Skin of body (tissue), 2 donors: ENCODE data around the gene AK1. TPM values are rescaled to one million over a fixed set of nuclear protein-coding genes. Genes with fewer than 3 reads are reported as not detected.
A peak's percentile ranks its signal among the peaks of the same experiment; 100 is the strongest.
"Not testable (repeated sequence)": the region's sequence is repeated elsewhere in the genome, so short reads cannot be mapped to it uniquely, and the experiment has no call there.

Source experiments
- DNase-seq: peaks from one replicate; lab custom pipeline; 2025; lab: John Stamatoyannopoulos, UW
- total RNA-seq: library from RNA; depleted of rRNA; stranded (reverse); fragments of >200 nt; gene quantifications from one replicate; pipeline ENCODE4 v1.2.3, GENCODE V29; 2014

AK1 gene
- total RNA-seq, 1 donor from 2014 or later, result 47.1 TPM

DNA sequence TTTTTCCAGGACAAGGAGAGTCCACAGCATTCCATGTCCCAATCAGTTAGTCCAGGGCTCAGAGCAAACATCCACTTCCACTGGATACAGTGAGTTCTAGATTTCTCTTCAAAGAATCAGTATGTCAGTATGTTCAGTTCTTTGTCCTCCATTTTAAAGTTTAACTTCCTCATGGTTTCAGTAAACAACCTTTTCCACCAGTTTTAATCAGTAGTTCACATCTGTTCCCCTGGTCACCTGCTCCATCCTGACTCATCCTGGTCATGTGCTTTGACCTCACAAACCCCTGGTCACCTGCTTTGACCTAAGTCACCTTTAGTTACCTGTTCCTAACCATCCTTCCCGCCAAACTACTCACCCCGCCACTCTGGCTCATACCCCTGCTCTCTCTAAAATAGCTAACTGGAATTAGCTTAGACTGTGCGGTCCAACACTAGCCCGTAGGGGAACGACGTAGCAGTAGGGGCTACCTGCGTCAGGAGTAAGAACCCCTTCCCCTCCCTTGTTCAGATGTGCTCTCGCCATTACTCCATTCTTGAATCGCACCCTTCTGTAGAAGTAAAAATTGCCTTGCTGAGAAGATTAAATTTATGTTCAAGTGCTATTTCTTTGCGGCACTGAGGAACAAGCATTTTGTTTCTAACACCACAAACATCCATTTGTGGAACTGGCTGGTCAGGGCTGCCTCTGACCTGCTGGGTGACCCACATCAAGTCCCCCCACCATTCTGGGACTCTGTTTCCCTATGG is 28.5 kb downstream of the AK1 start:
- no peak for DNase-seq

DNA sequence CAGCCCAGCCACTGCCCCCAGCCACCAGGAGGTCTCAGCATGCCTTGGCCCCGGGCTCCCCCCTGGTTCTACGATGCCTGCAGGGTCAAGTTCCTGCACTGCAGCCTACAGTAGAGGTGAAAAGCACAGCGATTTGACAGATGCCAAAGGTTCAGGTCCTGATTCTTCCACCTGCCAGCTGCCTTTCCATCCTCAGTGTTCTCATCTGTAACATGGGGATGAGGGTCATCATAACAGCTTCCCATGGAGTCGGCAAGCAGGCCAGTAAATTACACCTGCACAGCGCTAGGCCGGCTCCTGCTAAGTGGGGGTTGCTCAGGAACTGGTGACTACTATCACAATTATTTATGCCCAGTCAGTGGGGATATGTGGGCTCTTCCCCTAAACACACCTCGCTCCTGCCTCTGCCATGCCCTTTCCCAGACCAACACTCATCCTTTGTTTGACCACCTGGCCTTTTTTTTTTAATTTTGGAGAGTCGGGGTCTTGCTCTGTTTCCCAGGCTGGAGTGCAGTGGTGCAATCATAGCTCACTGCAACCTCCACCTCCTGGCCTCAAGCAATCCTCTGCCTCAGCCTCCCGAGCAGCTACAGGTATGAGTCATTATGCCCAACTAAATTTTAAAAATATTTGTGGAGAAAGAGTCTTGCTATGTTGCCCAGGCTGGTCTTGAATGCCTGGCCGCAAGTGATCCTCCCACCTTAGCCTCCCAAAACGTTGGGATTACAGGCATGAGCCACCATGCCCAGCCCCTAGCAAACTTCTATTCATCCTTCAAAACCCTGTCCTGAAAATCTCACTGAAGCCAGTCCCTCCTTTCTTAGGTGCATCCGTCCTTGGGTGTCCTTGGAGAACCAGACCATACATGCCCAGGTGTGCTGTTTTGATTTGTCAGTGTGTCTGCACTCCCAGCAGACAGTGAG is 29.4 kb downstream of the AK1 start:
- no peak for DNase-seq

GRCh38 chr9:127847178-127847510 is 30.3 kb downstream of the AK1 start:
- DNase-seq, result no peak

- DNase-seq, result no peak
Measured at GRCh38 chr9:127846443-127847177, 30.9 kb downstream of the AK1 start.

GRCh38 chr9:127845619-127846018 is 31.9 kb downstream of the AK1 start:
- not testable (repeated sequence) for DNase-seq

DNA sequence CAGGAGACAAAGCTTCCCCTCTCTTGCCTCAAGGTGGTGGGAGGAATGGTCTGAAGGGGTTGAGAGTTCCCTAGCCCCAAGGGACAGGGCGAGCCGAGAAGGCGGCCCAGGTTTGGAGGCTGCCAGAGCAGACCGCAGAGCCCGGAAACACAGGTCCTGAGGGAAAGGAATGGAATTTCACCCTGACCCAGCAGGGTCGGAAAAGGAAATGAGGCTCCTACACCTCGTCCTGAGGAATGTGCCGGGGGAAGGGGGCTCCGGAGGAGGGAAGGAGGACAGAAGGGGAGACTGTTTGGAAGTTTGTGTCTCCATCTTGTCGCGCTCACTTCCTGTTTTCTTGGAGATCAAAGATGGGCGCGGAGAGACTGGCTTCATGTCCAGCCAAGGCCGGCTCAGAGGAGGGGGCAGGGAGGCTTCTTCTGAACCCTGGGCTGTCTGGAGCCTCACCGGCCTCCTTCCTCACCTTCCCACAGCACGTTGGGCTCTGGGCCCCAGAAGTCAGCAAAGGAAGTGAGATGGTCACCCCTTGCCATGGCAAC is 32.6 kb downstream of the AK1 start:
- no peak for DNase-seq

DNA sequence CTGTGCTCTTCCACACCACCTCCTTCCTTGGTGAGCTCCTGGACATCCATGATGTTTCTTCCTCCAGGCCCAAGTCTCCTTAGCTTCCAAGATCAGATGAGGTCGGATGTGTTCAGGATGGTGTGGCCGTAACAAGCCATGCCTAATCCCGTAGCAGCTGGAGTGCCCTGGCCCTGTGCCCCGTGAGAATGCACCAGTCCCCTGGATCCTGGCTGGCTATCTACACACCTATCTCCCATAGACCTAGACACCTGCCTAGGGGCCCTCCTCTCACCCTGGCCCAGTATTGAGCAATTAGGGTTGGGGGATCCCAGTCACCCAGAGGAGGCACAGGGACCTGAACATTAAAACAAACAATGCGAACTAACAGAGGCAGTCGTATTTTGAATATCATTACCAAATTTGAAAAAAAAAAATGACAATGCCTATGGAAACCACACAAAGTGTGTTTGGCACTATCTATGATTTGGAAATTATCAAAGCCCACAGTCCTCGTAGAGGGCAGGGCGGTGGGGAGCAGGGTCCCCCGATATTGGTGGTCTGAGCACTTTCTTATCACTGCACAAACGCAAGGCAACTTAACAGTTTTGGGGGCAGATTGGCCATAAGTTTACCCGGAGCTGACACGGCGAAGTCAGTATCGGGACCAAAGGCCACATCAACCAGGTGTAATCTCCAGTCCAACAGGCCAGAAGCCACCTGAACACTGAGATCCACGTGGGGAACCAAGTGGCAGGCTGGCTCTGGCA is 36.2 kb downstream of the AK1 start:
- no peak for DNase-seq

- DNase-seq, result peak; percentile 31
Measured at GRCh38 chr9:127838375-127839078, 38.9 kb downstream of the AK1 start.

DNA sequence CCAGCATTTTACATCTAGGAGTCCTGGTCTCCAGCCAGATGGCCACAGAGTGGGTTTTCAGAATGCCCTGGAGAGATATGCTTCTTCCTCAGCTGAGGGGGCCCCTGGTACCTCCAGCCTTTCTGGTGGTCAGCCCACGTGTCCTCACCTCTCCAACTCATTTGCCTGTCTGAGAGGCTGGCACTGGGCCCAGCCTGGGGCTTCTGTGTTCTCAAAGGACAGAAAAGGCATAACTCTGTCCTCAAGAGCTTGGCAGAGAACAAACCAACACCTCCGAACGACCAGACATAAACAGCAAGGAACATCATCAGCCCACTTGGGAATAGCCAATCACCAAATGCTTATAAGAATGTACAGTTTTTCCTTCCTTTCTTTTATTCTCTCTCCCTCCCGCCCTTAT is 40.1 kb downstream of the AK1 start:
- DNase-seq, result no peak

GRCh38 chr9:127836561-127836960 is 40.9 kb downstream of the AK1 start:
- DNase-seq, result not testable (repeated sequence)

DNA sequence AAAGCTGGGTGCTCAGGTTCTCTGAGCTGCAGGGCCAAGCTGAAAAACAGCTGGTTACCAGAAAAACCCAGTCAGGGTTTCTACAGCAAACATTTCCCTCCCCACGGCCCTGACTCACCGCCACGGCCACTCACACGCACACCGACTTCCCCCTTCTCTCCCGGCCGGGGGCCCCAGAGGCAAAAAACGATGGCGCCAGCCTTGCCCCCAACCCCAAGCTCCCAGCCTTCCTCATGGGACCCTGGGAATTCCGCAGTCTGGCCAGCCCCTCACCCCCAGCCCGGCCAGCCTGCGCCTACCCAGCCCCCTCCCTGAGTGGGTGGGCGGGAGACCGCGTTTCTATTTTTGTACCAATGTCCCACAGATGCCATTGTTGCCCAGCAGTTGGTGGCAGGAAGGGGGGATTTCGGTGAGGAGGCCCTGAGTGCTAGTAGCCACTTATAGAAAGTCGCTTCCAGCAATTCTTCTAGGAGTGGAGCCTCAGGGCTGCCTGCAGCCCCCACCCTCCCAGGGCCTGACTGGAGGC is 41.4 kb downstream of the AK1 start:
- DNase-seq, result no peak

- no peak for DNase-seq
Measured at GRCh38 chr9:127833555-127833954, 43.9 kb downstream of the AK1 start.

DNA sequence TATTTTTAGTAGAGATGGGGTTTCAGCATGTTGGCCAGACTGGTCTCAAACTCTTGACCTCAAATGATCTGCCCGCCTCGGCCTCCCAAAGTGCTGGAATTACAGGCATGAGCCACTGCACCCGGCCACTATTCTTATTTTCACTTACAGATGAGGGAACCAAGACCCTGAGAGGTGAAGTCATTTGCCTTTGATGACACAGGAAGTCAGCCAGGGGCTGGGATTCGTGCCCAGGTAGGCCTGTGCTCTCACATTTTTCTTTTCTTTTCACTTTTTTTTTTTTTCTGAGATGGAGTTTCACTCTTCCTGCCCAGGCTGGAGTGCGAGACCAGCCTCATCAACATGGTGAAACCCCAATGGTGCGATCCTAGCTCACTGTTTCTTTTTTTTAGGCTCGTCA is 45.2 kb downstream of the AK1 start:
- no peak for DNase-seq

DNA sequence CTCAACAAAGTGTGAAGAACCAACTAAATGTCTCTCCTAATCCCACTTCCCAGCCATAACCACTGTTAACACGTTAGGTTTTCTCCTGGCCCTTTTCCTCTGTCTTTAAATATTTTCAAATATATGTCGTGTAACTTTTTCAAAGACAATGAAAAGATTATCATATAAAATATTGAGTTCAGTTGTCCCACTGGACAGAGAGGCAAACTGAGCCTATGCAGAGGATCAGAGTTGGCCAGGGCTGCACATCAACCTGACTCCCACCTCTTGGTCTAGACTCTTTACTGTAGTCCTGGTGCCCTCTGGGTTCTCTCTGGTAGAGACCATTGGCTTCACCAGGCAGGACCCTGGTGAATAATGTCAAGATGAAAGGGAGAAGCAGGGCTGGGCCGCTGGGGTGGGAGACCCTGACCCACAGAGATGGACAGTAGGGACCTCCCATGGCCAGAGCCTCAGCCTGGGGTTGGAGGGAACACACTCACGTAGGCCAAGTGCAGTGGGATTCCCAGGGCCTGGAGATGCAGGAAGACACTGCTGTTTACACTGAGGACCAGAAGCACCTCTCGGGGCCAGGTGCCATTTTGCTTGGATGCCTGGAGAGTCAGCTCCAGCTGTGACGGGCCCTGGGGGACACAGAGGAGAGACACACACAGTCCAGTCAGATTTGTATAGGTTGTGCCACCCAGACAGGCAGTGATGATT is 48.1 kb downstream of the AK1 start:
- DNase-seq, result no peak

- no peak for DNase-seq
Measured at GRCh38 chr9:127828262-127829031, 49.0 kb downstream of the AK1 start.

DNA sequence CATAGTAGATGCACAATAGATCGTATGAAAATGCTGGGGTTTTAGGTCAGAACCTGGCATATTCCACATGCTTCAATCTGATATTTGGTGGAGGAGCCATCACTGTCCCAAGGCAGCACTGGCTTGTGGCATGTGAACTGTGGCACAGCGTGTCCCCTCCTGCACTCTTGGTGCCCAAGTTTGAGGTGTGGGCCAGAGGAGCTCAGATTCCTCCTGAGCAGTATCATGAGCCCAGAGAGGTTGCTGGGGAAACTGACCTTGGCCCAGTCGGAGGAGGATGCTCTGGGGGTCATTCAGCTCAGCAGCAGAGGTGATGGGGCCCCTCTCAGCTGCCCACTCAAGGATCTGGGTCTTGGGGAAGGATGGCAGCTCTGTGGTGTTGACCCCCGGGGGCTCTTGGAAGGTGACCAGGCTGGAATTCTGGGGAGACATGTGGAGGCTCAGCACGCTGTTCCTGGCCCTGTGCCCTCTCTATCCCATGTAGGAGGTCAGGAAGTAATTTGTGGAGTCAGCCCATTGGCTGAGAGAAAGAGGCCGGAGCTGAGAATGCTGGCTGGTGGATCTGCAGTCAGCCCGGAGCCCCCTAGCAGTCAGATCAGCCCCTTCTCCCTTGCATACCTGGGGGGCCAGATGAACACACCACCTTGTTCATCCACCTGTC is 51.1 kb downstream of the AK1 start:
- no peak for DNase-seq

- no peak for DNase-seq
Measured at GRCh38 chr9:127825319-127826051, 52.0 kb downstream of the AK1 start.
